WTC11 (cell line): Measurements from ENCODE around the gene PLEKHA6. TPM values are rescaled to one million over a fixed set of nuclear protein-coding genes. Genes with fewer than 3 reads are reported as not detected.

Experiments
- ATAC-seq: fragments of 200-7000 bp; cut with Tn5 transposase; 2 replicates; pipeline ENCODE4 v1.10.0; 2021; ENCODE audit warnings: mild to moderate bottlenecking, moderate library complexity
- CTCF ChIA-PET: fragments of 300-600 bp; sonication (Branson Sonifier 250); formaldehyde crosslinking; loops from one replicate; lab custom pipeline; 2021; ENCODE audit warnings: antibody characterized with exemption; lab: Charles Lee
- POLR2A ChIA-PET: fragments of 350-600 bp; sonication (Branson Sonifier 250); formaldehyde crosslinking; loops from one replicate; lab custom pipeline; 2021; ENCODE audit warnings: antibody characterized with exemption; lab: Charles Lee
- DNase-seq: peaks from one replicate; pipeline ENCODE4 v3.0.0; 2021; ENCODE audit warnings: low spot score
- H3K27ac Mint-ChIP-seq: 2 replicates; pipeline ENCODE4 v1.8.0; 2021; ENCODE audit warnings: mixed read lengths
- H3K27me3 Mint-ChIP-seq: 2 replicates; pipeline ENCODE4 v1.8.0; 2021; ENCODE audit warnings: low read depth, mild to moderate bottlenecking, moderate library complexity, mixed read lengths
- H3K36me3 Mint-ChIP-seq: 2 replicates; pipeline ENCODE4 v1.8.0; 2021; ENCODE audit warnings: mixed read lengths
- H3K4me1 Mint-ChIP-seq: 2 replicates; pipeline ENCODE4 v1.8.0; 2022; ENCODE audit warnings: mixed read lengths
- H3K4me3 Mint-ChIP-seq: 2 replicates; pipeline ENCODE4 v1.8.0; 2021; ENCODE audit warnings: mild to moderate bottlenecking, moderate library complexity, mixed read lengths
- H3K9me3 Mint-ChIP-seq: 2 replicates; pipeline ENCODE4 v1.8.0; 2021; ENCODE audit warnings: mixed read lengths
- AFF4 ChIP-seq: sonication (generic); formaldehyde crosslinking; IDR thresholded peaks from 2 replicates; pipeline ENCODE4 v1.8.1; 2023; ENCODE audit warnings: mild to moderate bottlenecking, missing genetic modification reagents, borderline replicate concordance
- ATF2 ChIP-seq: sonication (generic); formaldehyde crosslinking; IDR thresholded peaks from 2 replicates; pipeline ENCODE4 v1.8.1; 2022; ENCODE audit warnings: low read depth, missing genetic modification reagents, borderline replicate concordance
- ATF6 ChIP-seq: sonication (generic); formaldehyde crosslinking; IDR thresholded peaks from 2 replicates; pipeline ENCODE4 v1.8.1; 2023; ENCODE audit warnings: mild to moderate bottlenecking, missing genetic modification reagents
- CREB1 ChIP-seq: sonication (generic); formaldehyde crosslinking; IDR thresholded peaks from 2 replicates; pipeline ENCODE4 v1.8.0; 2023; ENCODE audit warnings: mild to moderate bottlenecking, missing genetic modification reagents
- E2F1 ChIP-seq: sonication (generic); formaldehyde crosslinking; IDR thresholded peaks from 2 replicates; pipeline ENCODE4 v1.8.0; 2022; ENCODE audit warnings: mild to moderate bottlenecking, missing genetic modification reagents
- E2F4 ChIP-seq: sonication (generic); formaldehyde crosslinking; IDR thresholded peaks from 2 replicates; pipeline ENCODE4 v1.8.1; 2022; ENCODE audit warnings: low read depth, mild to moderate bottlenecking, moderate library complexity, missing genetic modification reagents, borderline replicate concordance
- ETV6 ChIP-seq: sonication (generic); formaldehyde crosslinking; IDR thresholded peaks from 2 replicates; pipeline ENCODE4 v1.8.1; 2022; ENCODE audit warnings: mild to moderate bottlenecking, missing genetic modification reagents
- GABPB1 ChIP-seq: sonication (generic); formaldehyde crosslinking; IDR thresholded peaks from 2 replicates; pipeline ENCODE4 v1.8.1; 2023; ENCODE audit warnings: mild to moderate bottlenecking, missing genetic modification reagents
- NFE2L1 ChIP-seq: sonication (generic); formaldehyde crosslinking; IDR thresholded peaks from 2 replicates; pipeline ENCODE4 v1.8.1; 2023; ENCODE audit warnings: missing genetic modification reagents
- NFYB ChIP-seq: sonication (generic); formaldehyde crosslinking; conservative IDR thresholded peaks from 2 replicates; pipeline ENCODE4 v1.8.0; 2022; ENCODE audit warnings: low read depth, missing genetic modification reagents
- NR2C2 ChIP-seq: sonication (generic); formaldehyde crosslinking; IDR thresholded peaks from 2 replicates; pipeline ENCODE4 v1.8.0; 2022; ENCODE audit warnings: mild to moderate bottlenecking, missing genetic modification reagents
- PRDM15 ChIP-seq: sonication (generic); formaldehyde crosslinking; IDR thresholded peaks from 2 replicates; pipeline ENCODE4 v1.8.0; 2022; ENCODE audit warnings: missing genetic modification reagents
- SMAD3 ChIP-seq: sonication (generic); formaldehyde crosslinking; IDR thresholded peaks from 2 replicates; pipeline ENCODE4 v1.8.0; 2022; ENCODE audit warnings: missing genetic modification reagents, mild to moderate bottlenecking, borderline replicate concordance
- TEAD1 ChIP-seq: sonication (generic); formaldehyde crosslinking; IDR thresholded peaks from 2 replicates; pipeline ENCODE4 v1.8.0; 2022; ENCODE audit warnings: mild to moderate bottlenecking, missing genetic modification reagents
- USF2 ChIP-seq: sonication (generic); formaldehyde crosslinking; IDR thresholded peaks from 2 replicates; pipeline ENCODE4 v1.8.1; 2023; ENCODE audit warnings: mild to moderate bottlenecking, missing genetic modification reagents, moderate library complexity
- ZBTB43 ChIP-seq: sonication (generic); formaldehyde crosslinking; IDR thresholded peaks from 2 replicates; pipeline ENCODE4 v1.8.1; 2023; ENCODE audit warnings: mild to moderate bottlenecking, missing genetic modification reagents
- ZMAT4 ChIP-seq: fragments of 250-450 bp; sonication (Bioruptor Pico); IDR thresholded peaks from 2 replicates; pipeline ENCODE4 v1.9.0; 2021; ENCODE audit warnings: mild to moderate bottlenecking
- ZNF138 ChIP-seq: sonication (generic); formaldehyde crosslinking; conservative IDR thresholded peaks from 2 replicates; pipeline ENCODE4 v1.8.1; 2022; ENCODE audit warnings: mild to moderate bottlenecking, moderate library complexity, missing genetic modification reagents
- ZNF219 ChIP-seq: sonication (generic); formaldehyde crosslinking; IDR thresholded peaks from 2 replicates; pipeline ENCODE4 v1.8.0; 2023; ENCODE audit warnings: missing genetic modification reagents, mild to moderate bottlenecking, borderline replicate concordance
- ZNF232 ChIP-seq: sonication (generic); formaldehyde crosslinking; IDR thresholded peaks from 2 replicates; pipeline ENCODE4 v1.8.0; 2022; ENCODE audit warnings: mild to moderate bottlenecking, missing genetic modification reagents
- total RNA-seq: library from RNA; stranded (reverse); gene quantifications from 3 replicates; pipeline ENCODE4 v1.2.3, GENCODE V29; 2021

The PLEKHA6 gene
- total RNA-seq, 1 experiment from 2014 or later, result 11.6 TPM

- no peak for TF ChIP-seq PRDM15 (CRISPR knock-in tag)
- no peak for TF ChIP-seq AFF4 (CRISPR knock-in tag)
- no peak for TF ChIP-seq NFYB (CRISPR knock-in tag)
- TF ChIP-seq TEAD1, result 0 out of 2 replicates have a peak, but pooled peaks have one; percentile 28
- no peak for TF ChIP-seq NFE2L1
Measured at GRCh38 chr1:204306076-204306475, 53.7 kb downstream of the PLEKHA6 start (continued).

- Mint-ChIP-seq H3K4me3 (0 out of 2 replicates have a peak overlapping the region, but pooled peaks have one; percentile 4), H3K9me3 (no peaks in the 10 kb centered on the region), H3K36me3 (no peaks in the 10 kb centered on the region), H3K27me3 (peaks cover 4% of the 10 kb centered on the region), H3K4me1 (peaks cover 58% of the 10 kb centered on the region), H3K27ac (peak overlapping the region; percentile 72)
- CTCF ChIA-PET, result interaction anchor here (0.8 to 2.7 kb wide), 9 partner anchors 9 to 127 kb away, joined by 3 to 15 read pairs (median 4); no protein-coding TSS in a partner anchor
- DNase-seq (peak; percentile 38), ATAC-seq (peak; percentile 76)
- POLR2A ChIA-PET, result interaction anchor here (1.1 kb wide), 1 partner anchor 56 kb away, joined by 3 read pairs; the partner anchor contains the start of gene PLEKHA6
- no peak for TF ChIP-seq CREB1 (CRISPR knock-in tag)
- no peak for TF ChIP-seq ZNF138
- no peak for TF ChIP-seq E2F1 (CRISPR knock-in tag)
- no peak for TF ChIP-seq GABPB1 (CRISPR knock-in tag)
- TF ChIP-seq TEAD1, result peak; percentile 89; the same call in 1 of the 2 replicates
- TF ChIP-seq ZBTB43 (CRISPR knock-in tag), result no peak
- TF ChIP-seq ZNF232 (CRISPR knock-in tag), result no peak
- no peak for TF ChIP-seq ATF2 (CRISPR knock-in tag)
- no peak for TF ChIP-seq E2F4 (CRISPR knock-in tag)
- TF ChIP-seq ZNF219 (CRISPR knock-in tag), result no peak
- no peak for TF ChIP-seq ATF6 (CRISPR knock-in tag)
- TF ChIP-seq NR2C2 (CRISPR knock-in tag), result no peak
- TF ChIP-seq ETV6, result peak; percentile 65; the same call in 1 of the 2 replicates
- no peak for TF ChIP-seq ZMAT4 (CRISPR knock-in tag)
- no peak for TF ChIP-seq USF2 (CRISPR knock-in tag)
- TF ChIP-seq SMAD3 (CRISPR knock-in tag), result no peak
Measured at GRCh38 chr1:204304067-204304466, 55.7 kb downstream of the PLEKHA6 start.
